ENCODE results near the gene NTM. TPM values are rescaled to one million over a fixed set of nuclear protein-coding genes. Genes with fewer than 3 reads are reported as not detected.

Gene NTM
- total RNA-seq, 4 donors from 2014 or later, result 1.4 to 5.7 TPM; not detected in 2

- Histone ChIP-seq H3K9me3 (no peaks in the 10 kb centered on the region), H3K4me3 (no peak overlapping the region), H3K27me3 (no peaks in the 10 kb centered on the region), H3K4me1 (no peaks in the 10 kb centered on the region), H3K36me3 (no peaks in the 10 kb centered on the region), H3K27ac (no peak overlapping the region)
- no peak for DNase-seq
- TF ChIP-seq CTCF (IDR thresholded peaks at IDR 0.05), result peak in 1 of 4 experiments; percentile 11
- TF ChIP-seq POLR2A (IDR thresholded peaks at IDR 0.05), result no peak
- intact Hi-C loops (cut with DNase I; ENCODE audit: low total_unique reads), result no loop called here
These were observed 298.3 kb downstream of the NTM start for GRCh38 chr11:131668500-131669400.

DNA sequence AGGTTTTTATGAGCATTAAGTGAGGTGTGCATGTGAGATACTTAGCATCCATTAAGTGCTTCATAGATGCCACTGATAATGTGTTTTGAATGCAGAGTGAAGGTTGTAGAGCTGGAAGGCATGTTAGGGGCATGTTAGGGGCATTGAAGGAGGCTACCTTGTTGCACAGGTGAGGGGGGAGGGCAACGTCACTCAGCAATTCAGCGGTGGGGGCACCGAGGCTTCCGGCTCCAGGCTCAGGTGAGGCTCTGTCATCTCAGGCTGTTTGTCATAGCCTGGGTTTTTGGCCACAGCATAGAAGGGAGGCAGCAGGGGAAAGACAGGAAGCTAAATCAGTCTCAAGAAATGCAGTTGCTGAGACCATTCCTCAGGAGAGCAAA is 299.0 kb downstream of the NTM start:
- DNase-seq, result no peak
- intact Hi-C loops (cut with DNase I; ENCODE audit: low total_unique reads), result no loop called here
- no peaks in the 10 kb centered on the region for H3K27me3 ChIP-seq
- no peaks in the 10 kb centered on the region for H3K9me3 ChIP-seq
- TF ChIP-seq POLR2A (IDR thresholded peaks at IDR 0.05), result no peak
- no peak for TF ChIP-seq CTCF (IDR thresholded peaks at IDR 0.05)
- no peak overlapping the region for H3K4me3 ChIP-seq
- H3K36me3 ChIP-seq, result no peaks in the 10 kb centered on the region
- no peak overlapping the region for H3K27ac ChIP-seq
- H3K4me1 ChIP-seq, result no peaks in the 10 kb centered on the region

- no peak overlapping the region for H3K4me3 ChIP-seq
- no peaks in the 10 kb centered on the region for H3K4me1 ChIP-seq
- H3K27ac ChIP-seq, result no peak overlapping the region
- TF ChIP-seq CTCF (IDR thresholded peaks at IDR 0.05) (no peak), POLR2A (IDR thresholded peaks at IDR 0.05) (no peak)
- H3K9me3 ChIP-seq, result no peaks in the 10 kb centered on the region
- no peaks in the 10 kb centered on the region for H3K27me3 ChIP-seq
- no peaks in the 10 kb centered on the region for H3K36me3 ChIP-seq
- intact Hi-C loops (cut with DNase I; ENCODE audit: low total_unique reads), result no loop called here
- DNase-seq, result no peak
These were observed 300.5 kb downstream of the NTM start for GRCh38 chr11:131670876-131671275.

DNA sequence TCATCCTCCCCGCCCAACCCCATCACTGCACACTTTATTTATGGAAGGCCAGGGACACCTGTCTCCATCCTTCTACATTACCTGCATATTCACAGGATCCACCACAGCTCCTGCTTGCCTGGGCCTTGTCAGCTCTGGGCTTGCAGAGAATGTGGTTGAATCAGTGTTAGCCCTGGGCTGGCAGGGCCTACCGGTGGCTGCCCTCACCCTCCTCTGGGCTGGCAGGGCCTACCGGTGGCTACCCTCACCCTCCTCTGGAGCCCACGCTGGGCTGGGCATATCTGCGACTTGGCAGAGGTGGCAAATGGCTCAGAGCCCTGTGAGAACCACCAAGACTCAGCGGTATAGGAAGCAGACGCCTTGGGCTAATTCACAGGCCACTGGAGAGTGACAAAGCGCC is 300.9 kb downstream of the NTM start:
- no peaks in the 10 kb centered on the region for H3K27me3 ChIP-seq
- no peaks in the 10 kb centered on the region for H3K36me3 ChIP-seq
- intact Hi-C loops (cut with DNase I; ENCODE audit: low total_unique reads), result no loop called here
- DNase-seq, result no peak
- H3K9me3 ChIP-seq, result no peaks in the 10 kb centered on the region
- no peaks in the 10 kb centered on the region for H3K4me1 ChIP-seq
- no peak overlapping the region for H3K4me3 ChIP-seq
- TF ChIP-seq POLR2A (IDR thresholded peaks at IDR 0.05) (no peak), CTCF (IDR thresholded peaks at IDR 0.05) (no peak)
- no peak overlapping the region for H3K27ac ChIP-seq

DNA sequence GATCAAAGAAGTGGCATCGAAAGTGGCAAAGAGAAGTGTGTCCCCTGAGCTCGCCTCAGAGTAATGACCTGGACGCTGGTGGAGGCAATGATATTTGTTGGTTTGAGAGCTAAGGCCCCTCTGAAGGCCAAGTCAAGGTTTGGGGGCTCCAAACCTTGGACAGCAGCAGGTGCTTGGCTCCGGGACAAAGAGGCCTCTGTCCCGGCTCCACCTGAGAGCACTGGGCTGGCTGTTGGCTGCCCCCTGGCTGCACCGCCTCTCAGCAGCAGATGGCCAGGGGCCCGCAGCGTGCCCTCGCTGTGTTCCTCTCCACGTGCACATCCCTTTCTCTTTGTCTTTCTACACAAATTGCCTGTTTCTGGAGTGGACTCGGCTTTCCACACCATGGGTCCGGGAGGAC is 301.3 kb downstream of the NTM start:
- TF ChIP-seq POLR2A (IDR thresholded peaks at IDR 0.05) (no peak), CTCF (IDR thresholded peaks at IDR 0.05) (no peak)
- Histone ChIP-seq H3K4me3 (no peak overlapping the region), H3K9me3 (no peaks in the 10 kb centered on the region), H3K27me3 (no peaks in the 10 kb centered on the region), H3K36me3 (no peaks in the 10 kb centered on the region), H3K4me1 (no peaks in the 10 kb centered on the region), H3K27ac (no peak overlapping the region)
- DNase-seq, result no peak
- intact Hi-C loops (cut with DNase I; ENCODE audit: low total_unique reads), result no loop called here

All from uterus (tissue), 4 donors.